GM18517 (cell line): ENCODE measurements around the gene SLC25A43.

ENCODE experiments used
- ATAC-seq: cut with Tn5 transposase; IDR thresholded peaks from one replicate; pipeline ENCODE4 v1.9.1; 2021; ENCODE audit warnings: mild to moderate bottlenecking, moderate library complexity; ENCODE audit not compliant: unreplicated experiment

The SLC25A43 gene

DNA sequence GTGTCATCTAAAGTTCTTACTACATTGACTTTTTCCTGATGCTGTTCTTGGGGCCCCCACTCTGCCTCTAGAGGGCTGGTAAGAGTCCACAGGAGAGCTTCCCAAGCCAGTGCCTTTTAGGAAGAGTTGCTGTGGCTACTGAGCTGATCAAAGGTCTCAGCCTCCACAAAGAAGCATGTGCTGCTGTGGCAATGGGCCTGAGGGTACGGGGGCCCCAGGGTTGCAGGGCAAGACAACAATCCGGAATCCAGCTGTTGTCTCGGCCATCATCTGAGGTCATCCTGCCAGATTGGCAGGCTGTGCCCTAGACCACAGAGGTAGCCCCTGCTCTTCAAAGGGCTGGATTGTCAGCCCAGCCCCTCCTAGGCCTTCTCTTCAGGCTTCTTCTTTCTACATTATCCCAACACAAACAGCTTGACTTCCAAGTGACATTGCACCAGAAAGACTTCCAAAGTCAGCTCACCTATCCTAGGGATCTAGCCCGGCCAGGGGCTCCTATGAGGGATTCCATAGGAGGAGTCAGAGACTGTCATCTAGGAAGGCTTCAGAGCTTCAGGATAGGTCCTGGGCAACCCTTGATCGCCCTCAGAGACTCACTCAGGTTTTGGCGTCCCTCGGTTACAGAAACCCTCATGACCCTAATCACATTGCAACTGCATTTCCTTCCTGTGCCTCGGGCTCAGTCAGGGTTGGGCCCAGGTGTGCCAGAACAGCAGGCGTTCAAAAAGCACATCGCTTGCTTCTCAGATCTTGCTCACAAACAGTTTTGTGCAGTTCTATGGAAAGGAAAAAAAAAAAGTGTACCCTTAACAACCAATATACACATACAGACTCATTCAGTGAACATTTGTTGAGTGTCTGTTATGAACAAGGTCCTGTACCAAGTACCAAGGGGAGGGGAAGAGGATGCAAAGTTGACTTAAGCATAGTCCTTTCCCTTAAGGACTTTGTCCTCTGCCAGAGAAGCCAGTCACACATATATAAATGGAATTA is 96.9 kb downstream of the SLC25A43 start:
- no peak for ATAC-seq

DNA sequence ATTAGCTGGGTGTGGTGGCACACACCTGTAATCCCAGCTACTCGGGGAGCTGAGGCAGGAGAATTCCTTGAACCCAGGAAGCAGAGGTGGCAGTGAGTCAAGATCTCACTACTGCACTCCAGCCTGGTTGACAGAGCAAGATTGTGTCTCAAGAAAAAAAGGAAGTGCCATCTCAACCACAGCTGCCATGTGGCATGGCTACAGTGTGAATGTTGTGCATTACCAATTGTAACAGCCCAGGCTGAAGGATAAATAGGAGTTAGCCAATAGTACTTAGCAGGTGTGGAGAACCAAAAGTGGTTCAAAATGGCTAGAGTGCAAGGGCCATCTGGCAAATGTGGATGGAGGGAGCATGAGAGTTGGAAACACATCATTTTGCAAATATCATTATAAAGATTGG is 98.0 kb downstream of the SLC25A43 start:
- ATAC-seq = no peak

DNA sequence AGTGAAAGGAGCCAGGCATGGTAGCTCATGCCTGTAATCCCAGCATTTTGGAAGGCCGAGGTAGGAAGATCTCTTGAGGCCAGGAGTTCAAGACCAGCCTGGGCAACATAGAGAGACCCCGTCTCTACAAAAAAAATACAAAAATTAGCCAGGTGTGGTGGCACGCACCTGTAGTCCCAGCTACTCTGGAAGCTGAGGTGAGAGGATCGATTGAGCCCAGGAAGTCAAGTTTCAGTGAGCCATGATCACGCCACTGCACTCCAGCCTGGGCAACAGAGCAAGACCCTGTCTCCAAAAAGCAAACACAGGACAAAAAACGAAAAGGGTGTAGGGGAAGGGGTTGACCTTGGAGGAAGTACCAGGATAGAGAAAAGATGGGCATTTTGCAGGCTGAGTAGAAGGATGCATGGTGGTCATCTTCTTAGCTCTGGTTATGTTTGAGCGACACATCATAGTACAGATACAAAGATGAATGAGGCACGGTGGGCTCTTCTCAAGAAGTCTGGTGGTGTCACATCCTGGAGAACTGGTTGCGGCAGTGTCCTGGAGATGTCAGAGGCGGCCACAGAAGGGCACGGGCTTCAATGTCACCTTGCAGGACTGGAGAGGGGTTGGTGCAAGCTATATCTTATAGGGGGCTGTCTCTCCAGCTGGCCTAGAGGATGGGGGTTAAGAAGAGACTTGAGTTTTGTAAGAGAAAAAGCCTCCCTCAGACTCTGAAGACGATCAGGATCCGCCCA is 101.1 kb downstream of the SLC25A43 start:
- ATAC-seq = no peak

DNA sequence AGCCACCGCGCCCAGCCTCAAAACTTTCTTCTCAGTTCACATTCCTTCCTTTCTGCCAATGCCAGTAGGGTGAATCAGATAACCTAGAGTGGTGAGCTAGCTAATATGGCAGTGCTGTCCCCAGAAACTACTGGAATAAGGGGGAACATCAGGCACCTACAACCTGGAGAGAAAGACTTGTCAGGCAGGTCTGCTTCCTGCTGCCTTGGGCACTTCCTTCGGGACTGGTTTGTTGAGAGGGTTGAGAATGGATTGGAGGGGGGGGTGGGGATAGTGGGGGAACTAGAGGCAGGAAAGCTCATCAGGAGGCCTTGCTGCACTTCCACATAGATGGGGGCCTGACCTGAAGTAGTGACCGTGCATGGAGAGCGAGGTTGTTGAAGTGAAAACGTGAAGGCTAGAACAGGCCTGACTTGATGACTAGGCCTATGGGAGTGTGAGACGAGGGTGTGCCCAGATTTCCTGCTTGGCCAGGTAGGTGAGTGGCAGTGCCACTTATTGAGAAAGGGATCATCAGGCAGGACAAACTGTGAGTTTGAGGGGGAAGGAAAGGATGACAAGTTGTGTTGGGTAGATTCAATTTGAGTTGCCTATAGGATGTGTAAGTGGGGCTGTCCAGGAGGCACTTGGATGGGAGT is 102.5 kb downstream of the SLC25A43 start:
- no peak for ATAC-seq

DNA sequence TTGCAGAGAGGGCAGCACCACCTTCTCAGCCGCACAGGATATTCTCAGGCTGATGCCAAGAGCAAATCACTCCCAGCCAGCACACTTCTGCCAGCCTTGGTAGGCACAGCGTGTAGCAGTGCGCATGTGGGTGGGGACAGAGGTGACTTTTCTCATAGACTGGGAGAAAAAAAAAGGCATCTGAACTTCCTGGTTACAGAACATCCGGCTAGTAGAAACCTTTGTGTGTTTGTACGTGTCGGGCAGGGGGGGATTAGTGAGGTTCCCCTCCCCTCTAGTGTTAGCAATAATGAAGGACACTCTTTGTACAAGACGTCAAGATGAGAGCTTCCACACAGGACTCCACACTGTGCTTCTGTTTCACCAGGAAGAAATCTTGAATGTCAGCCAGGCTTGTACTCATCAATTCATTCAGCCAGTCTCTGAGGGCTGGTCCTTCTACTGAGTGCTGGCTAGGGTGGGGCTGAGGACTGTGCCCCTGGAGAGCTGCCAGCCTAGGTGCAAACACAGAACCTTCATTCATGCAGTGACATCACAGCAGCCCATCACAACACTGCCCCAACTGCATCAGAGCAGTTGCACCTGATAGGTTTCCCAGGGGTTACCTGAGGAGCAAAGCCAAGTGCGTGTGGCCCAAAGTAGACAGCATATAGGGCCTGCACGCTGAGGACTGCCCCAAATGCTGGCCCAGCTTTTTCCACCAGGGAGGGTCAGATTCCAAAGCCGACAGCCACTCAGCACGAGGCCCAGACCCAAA is 103.8 kb downstream of the SLC25A43 start:
- ATAC-seq = no peak

DNA sequence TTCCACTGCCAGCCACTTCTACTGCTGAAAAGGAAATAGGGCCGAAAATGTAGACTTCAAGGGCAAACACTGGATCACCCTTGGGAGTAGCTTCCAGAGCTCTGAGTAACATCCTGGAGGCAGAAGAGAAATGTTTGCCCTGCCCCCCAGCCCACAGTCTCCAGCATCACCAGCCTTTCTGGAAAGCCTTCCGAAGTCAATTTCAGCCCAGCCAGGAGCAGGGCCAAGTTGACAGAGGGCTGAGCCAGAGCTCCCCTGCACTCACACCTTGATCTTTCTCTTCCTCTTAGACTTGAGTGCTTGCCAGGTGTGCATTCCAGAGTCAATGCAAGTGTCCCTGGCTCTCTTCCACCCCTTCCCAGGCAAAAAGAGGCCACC is 104.3 kb downstream of the SLC25A43 start:
- ATAC-seq = no peak
